Ovary (tissue), 9 donors: ENCODE data around the gene KIF13A. TPM values are rescaled to one million over a fixed set of nuclear protein-coding genes. Genes with fewer than 3 reads are reported as not detected.
"Not testable (repeated sequence)": the region's sequence is repeated elsewhere in the genome, so short reads cannot be mapped to it uniquely, and the experiment has no call there.

Experiments used
- DNase-seq, 5 donors: peaks; one replicate each; pipeline ENCODE4 v3.0.0-alpha.2; 2019 to 2020
- H3K27ac ChIP-seq, 2 donors: fragments of 200-600 bp; one replicate each; pipeline versions ENCODE4 v1.5.1 to v1.8.0; 2019 to 2022
- H3K27me3 ChIP-seq: fragments of 200-600 bp; one replicate; pipeline ENCODE4 v1.8.0; 2022
- H3K36me3 ChIP-seq: fragments of 200-600 bp; sonication (generic); one replicate; pipeline ENCODE4 v1.5.1; 2019
- H3K4me1 ChIP-seq: one replicate; pipeline ENCODE4 v1.8.1; 2013; ENCODE audit warnings: mild to moderate bottlenecking, moderate library complexity; ENCODE audit not compliant: insufficient read depth
- H3K4me3 ChIP-seq: fragments of 200-600 bp; sonication (generic); one replicate; pipeline ENCODE4 v1.5.1; 2017
- H3K9me3 ChIP-seq, 2 donors: fragments of 200-600 bp in 1 of 2; sonication (generic) in 1 of 2; one replicate each; pipeline versions ENCODE4 v1.5.1 to v1.8.1; 2013 to 2019; ENCODE audit warnings: mild to moderate bottlenecking in 1 of 2, moderate library complexity in 1 of 2
- EP300 ChIP-seq: sonication (generic); formaldehyde crosslinking; IDR thresholded peaks from one replicate; pipeline ENCODE4 v1.6.1; 2017; ENCODE audit warnings: antibody characterized with exemption
- POLR2A ChIP-seq: fragments of 450-650 bp; IDR thresholded peaks from one replicate; pipeline ENCODE4 v1.6.1; 2017; ENCODE audit warnings: antibody characterized with exemption, mild to moderate bottlenecking, moderate library complexity
- WGBS, 3 donors: extraction: QIAGEN DNeasy Blood & Tissue Kit in 1 of 3; methylation state at CpG; one replicate each; pipeline versions ENCODE4 v1.1.5 to v1.1.7; 2013 to 2017; 5-methylcytosine and 5-hydroxymethylcytosine counted together
- intact Hi-C, 4 donors: fragments of 100-400 bp; cut with DNase I; formaldehyde crosslinking; loops; one replicate each; pipeline versions ENCODE4 v1.11.0 to v1.15.1; 2022 to 2023
- polyA plus RNA-seq, 2 donors: library from polyadenylated mRNA; stranded (reverse); fragments of 200-250 nt in 1 of 2; fragments of 350-450 nt in 1 of 2; fragmentation: Illumina TruSeq in 1 of 2; extraction: RNeasy Lipid Tissue Mini Kit (QIAGEN cat#74804) in 1 of 2; gene quantifications; one replicate each; pipeline ENCODE4 v1.2.3, GENCODE V29; 2013 to 2014
- total RNA-seq, 7 donors: library from RNA; depleted of rRNA in 2 of 7; stranded (reverse); fragments of >200 nt in 2 of 7; fragmentation: NEBNext Ultra II Directional in 3 of 7; extraction: Animal tissue kit (Norgen Biotek cat#: 25700) in 3 of 7; gene quantifications; one replicate each; pipeline versions ENCODE4 v1.1.0 to v1.2.4, GENCODE V29; 2016 to 2023
- TF ChIP-seq, protein P1 (sequence below), 3 donors: fragments of 450-650 bp in 2 of 3; fragments of 200-600 bp in 1 of 3; IDR thresholded peaks; one replicate each; pipeline versions ENCODE4 v1.5.1 to v1.8.0; 2016 to 2022; ENCODE audit warnings: antibody characterized with exemption in 3 of 3, mild to moderate bottlenecking in 1 of 3
- donor health status: DM: no; HTN: no; CAD: no; lungs with moderate emphysema.
- donor health status: DM: no; HTN: no; CAD: no.
- donor health status: Bipolar disorder and iron deficiency.
- donor health status: DM: yes; HTN: yes; CAD: no.
- donor health status: DM: no; HTN: no; CAD: no.
- donor health status: DM: yes; HTN: yes; CAD: no.

Gene KIF13A
- total and polyA plus RNA-seq, 9 donors, result 18.4 to 44.4 (median 38.0) TPM

DNA sequence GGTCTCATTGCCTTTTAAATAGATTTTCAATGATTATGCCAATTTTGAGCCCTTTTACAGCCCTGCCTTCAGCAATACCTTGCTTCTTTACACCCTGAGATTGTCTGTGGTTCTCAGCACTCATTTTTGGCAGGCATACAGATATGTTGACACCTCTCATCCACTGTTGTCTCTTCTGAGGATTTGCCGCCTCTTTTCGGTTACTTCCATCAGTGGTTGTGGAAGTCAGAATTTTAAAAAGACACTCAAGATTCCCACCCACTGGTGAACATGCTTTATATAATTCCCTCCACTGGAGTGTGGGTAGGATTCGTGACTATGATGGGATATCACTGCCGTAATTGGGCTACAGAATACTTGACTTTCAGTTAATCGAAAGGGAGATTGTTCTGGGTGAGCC is 37.4 kb upstream of the KIF13A start:
- no peak for DNase-seq
- Histone ChIP-seq H3K4me1 (peaks cover 2% of the 10 kb centered on the region), H3K36me3 (no peaks in the 10 kb centered on the region), H3K27me3 (no peaks in the 10 kb centered on the region), H3K9me3 (no peaks in the 10 kb centered on the region), H3K4me3 (no peak overlapping the region), H3K27ac (no peak overlapping the region)
- WGBS, 3 donors, result 93 to 95% (median 93%) methylated on average over 5 of the region's 5 CpGs
- TF ChIP-seq POLR2A (no peak), EP300 (no peak)
- TF ChIP-seq, protein P1, sequence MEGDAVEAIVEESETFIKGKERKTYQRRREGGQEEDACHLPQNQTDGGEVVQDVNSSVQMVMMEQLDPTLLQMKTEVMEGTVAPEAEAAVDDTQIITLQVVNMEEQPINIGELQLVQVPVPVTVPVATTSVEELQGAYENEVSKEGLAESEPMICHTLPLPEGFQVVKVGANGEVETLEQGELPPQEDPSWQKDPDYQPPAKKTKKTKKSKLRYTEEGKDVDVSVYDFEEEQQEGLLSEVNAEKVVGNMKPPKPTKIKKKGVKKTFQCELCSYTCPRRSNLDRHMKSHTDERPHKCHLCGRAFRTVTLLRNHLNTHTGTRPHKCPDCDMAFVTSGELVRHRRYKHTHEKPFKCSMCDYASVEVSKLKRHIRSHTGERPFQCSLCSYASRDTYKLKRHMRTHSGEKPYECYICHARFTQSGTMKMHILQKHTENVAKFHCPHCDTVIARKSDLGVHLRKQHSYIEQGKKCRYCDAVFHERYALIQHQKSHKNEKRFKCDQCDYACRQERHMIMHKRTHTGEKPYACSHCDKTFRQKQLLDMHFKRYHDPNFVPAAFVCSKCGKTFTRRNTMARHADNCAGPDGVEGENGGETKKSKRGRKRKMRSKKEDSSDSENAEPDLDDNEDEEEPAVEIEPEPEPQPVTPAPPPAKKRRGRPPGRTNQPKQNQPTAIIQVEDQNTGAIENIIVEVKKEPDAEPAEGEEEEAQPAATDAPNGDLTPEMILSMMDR (IDR thresholded peaks at IDR 0.05), result no peak
- intact Hi-C loops, result no loop called here

DNA sequence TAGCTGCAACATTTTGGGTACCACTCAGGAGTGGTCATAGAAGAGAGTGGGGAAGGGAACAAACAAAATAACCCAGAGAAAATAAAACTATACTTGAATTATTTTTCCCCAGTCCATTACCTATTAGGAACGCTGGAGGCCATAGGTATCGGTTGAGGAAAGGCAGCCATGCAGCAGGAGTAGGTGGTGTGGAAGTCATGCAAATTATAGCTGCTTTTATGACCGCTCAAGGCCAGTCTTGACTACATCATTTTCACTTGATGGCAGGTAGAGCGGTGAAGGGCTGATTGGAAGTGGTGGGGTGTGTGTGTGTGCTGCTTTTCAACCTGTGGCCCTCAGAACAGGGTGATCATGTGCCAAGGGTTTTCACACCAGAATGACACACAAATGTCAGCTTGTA is 36.5 kb upstream of the KIF13A start:
- no peak overlapping the region for H3K27ac ChIP-seq
- DNase-seq, result no peak
- WGBS, 3 donors, result 95 to 97% (median 96%) methylated on average over 4 of the region's 4 CpGs

DNA sequence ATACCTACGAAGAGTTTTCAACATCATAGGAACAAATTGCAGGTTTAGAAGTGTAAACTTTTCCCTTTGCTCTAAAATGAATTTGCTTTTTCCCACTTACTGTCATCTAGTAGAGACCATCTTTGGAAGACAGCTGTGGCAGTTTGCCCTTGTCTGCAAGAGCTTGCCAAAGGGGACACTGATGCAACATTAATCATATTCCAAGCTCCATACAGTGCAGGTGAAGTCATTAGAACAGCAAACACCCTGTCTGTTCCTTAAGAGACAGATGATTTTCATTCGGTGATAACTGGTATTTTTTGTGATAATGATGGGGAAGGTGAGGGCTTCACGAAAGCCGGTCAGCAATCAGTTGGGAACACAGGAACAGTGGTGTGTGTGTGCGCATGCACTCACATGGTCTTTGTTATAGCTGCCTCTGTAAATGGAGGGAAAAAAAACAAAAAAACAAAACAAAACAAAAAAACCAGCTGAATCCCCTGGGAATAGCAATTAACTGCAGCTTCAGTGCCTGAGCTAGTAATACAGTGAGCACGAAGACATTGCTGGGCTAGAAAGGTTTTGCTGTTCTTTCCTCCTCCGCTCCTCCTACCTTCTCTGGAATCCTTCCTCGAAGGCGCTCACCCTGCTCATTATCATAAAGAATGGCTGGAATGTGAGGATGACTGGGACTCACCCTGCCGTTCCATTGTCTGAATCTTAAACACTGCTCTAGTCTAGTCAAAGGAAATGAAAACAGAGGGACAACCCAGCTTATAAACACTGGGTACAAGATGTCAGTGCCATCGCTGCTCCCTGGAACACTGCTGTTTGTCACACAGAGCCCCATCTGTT is 35.2 kb upstream of the KIF13A start:
- H3K9me3 ChIP-seq, result no peaks in the 10 kb centered on the region
- no peak overlapping the region for H3K27ac ChIP-seq
- TF ChIP-seq POLR2A (no peak), EP300 (no peak)
- WGBS, 3 donors, result 11 to 32% (median 15%) methylated on average over 11 of the region's 11 CpGs
- H3K4me1 ChIP-seq, result peaks cover 2% of the 10 kb centered on the region
- no peak overlapping the region for H3K4me3 ChIP-seq
- H3K27me3 ChIP-seq, result no peaks in the 10 kb centered on the region
- no peaks in the 10 kb centered on the region for H3K36me3 ChIP-seq
- DNase-seq, result no peak
- intact Hi-C loops, result no loop called here

More for the DNA sequence above, 36.5 kb upstream of the KIF13A start:
- H3K36me3 ChIP-seq, result no peaks in the 10 kb centered on the region
- H3K9me3 ChIP-seq, result no peaks in the 10 kb centered on the region
- TF ChIP-seq EP300 (no peak), POLR2A (no peak)
- intact Hi-C loops, result no loop called here
- peaks cover 2% of the 10 kb centered on the region for H3K4me1 ChIP-seq
- H3K4me3 ChIP-seq, result no peak overlapping the region
- no peaks in the 10 kb centered on the region for H3K27me3 ChIP-seq

- Histone ChIP-seq H3K4me1 (peaks cover 2% of the 10 kb centered on the region), H3K27me3 (no peaks in the 10 kb centered on the region), H3K36me3 (no peaks in the 10 kb centered on the region), H3K4me3 (no peak overlapping the region), H3K27ac (no peak overlapping the region), H3K9me3 (no peaks in the 10 kb centered on the region)
- TF ChIP-seq POLR2A (no peak), EP300 (no peak)
- TF ChIP-seq, protein P1 (IDR thresholded peaks at IDR 0.05), result no peak
- WGBS, 3 donors, result 80 to 89% (median 87%) methylated on average over 18 of the region's 18 CpGs
- intact Hi-C loops, result no loop called here
- DNase-seq, result no peak
Measured at GRCh38 chr6:18021166-18021850, 33.9 kb upstream of the KIF13A start.

- H3K27ac ChIP-seq, intact Hi-C loops, H3K27me3 ChIP-seq, DNase-seq, H3K4me1 ChIP-seq, H3K4me3 ChIP-seq, H3K9me3 ChIP-seq, H3K36me3 ChIP-seq: not testable (repeated sequence)
- 64 to 69% (median 66%) methylated on average over 5 of the region's 5 CpGs for WGBS, 3 donors
Measured at GRCh38 chr6:18020545-18020944, 33.1 kb upstream of the KIF13A start.
